ENCODE data around the gene HMGCL.

Gene HMGCL

GRCh38 chr1:23817633-23818032 lies 7.6 kb downstream of the HMGCL start:
- DNase-seq = no peak
- Histone ChIP-seq H3K27me3 (replicated peaks; ENCODE audit: insufficient read depth, low read length) (no peaks in the 10 kb centered on the region), H3K9me3 (replicated peaks; ENCODE audit: insufficient read depth, low read length) (no peaks in the 10 kb centered on the region), H3F3A (ENCODE audit: insufficient read depth, low read length) (no peaks in the 10 kb centered on the region), H3K9ac (ENCODE audit: low read length) (no peak overlapping the region), H3K9me2 (replicated peaks; ENCODE audit: insufficient read depth, low read length) (no peaks in the 10 kb centered on the region), H3K79me2 (ENCODE audit: low read length) (no peaks in the 10 kb centered on the region), H3K36me3 (replicated peaks; ENCODE audit: insufficient read depth, low read length) (no peaks in the 10 kb centered on the region), H3K4me1 (ENCODE audit: low read length) (no peaks in the 10 kb centered on the region), H2AFZ (ENCODE audit: low read length) (no peak overlapping the region), H4K20me1 (ENCODE audit: insufficient read depth, low read length) (no peaks in the 10 kb centered on the region), H3K4me2 (ENCODE audit: low read depth, low read length) (no peak overlapping the region), H3K27ac (ENCODE audit: low read length) (no peak overlapping the region), H3K4me3 (ENCODE audit: low read length) (no peak overlapping the region)
- TF ChIP-seq EZH2phosphoT487 (IDR thresholded peaks at IDR 0.05; ENCODE audit: low read length) = no peak
- TF ChIP-seq CTCF (IDR thresholded peaks at IDR 0.05; ENCODE audit: low read length) = no peak
- no peak for TF ChIP-seq EZH2 (optimal IDR thresholded peaks at IDR 0.05; ENCODE audit: low read depth, low read length)

- TF ChIP-seq CTCF (IDR thresholded peaks at IDR 0.05; ENCODE audit: low read length) (no peak), EZH2phosphoT487 (IDR thresholded peaks at IDR 0.05; ENCODE audit: low read length) (no peak), EZH2 (optimal IDR thresholded peaks at IDR 0.05; ENCODE audit: low read depth, low read length) (no peak)
- Histone ChIP-seq H3K79me2 (ENCODE audit: low read length) (no peaks in the 10 kb centered on the region), H3K4me3 (ENCODE audit: low read length) (no peak overlapping the region), H3F3A (ENCODE audit: insufficient read depth, low read length) (no peaks in the 10 kb centered on the region), H3K36me3 (replicated peaks; ENCODE audit: insufficient read depth, low read length) (no peaks in the 10 kb centered on the region), H3K4me2 (ENCODE audit: low read depth, low read length) (no peak overlapping the region), H3K27me3 (replicated peaks; ENCODE audit: insufficient read depth, low read length) (no peaks in the 10 kb centered on the region), H2AFZ (ENCODE audit: low read length) (no peak overlapping the region), H3K9ac (ENCODE audit: low read length) (no peak overlapping the region), H3K9me2 (replicated peaks; ENCODE audit: insufficient read depth, low read length) (no peaks in the 10 kb centered on the region), H3K27ac (ENCODE audit: low read length) (no peak overlapping the region), H3K9me3 (replicated peaks; ENCODE audit: insufficient read depth, low read length) (no peaks in the 10 kb centered on the region), H3K4me1 (ENCODE audit: low read length) (no peaks in the 10 kb centered on the region), H4K20me1 (ENCODE audit: insufficient read depth, low read length) (no peaks in the 10 kb centered on the region)
- DNase-seq = no peak
Measured at GRCh38 chr1:23816906-23817305, 8.3 kb downstream of the HMGCL start.

- Histone ChIP-seq H2AFZ (ENCODE audit: low read length) (no peak overlapping the region), H3K4me3 (ENCODE audit: low read length) (no peak overlapping the region), H3K36me3 (replicated peaks; ENCODE audit: insufficient read depth, low read length) (no peaks in the 10 kb centered on the region), H3K9me3 (replicated peaks; ENCODE audit: insufficient read depth, low read length) (no peaks in the 10 kb centered on the region), H3K4me1 (ENCODE audit: low read length) (no peaks in the 10 kb centered on the region), H3K9ac (ENCODE audit: low read length) (no peak overlapping the region), H3K27me3 (replicated peaks; ENCODE audit: insufficient read depth, low read length) (no peaks in the 10 kb centered on the region), H3K27ac (ENCODE audit: low read length) (no peak overlapping the region), H3F3A (ENCODE audit: insufficient read depth, low read length) (no peaks in the 10 kb centered on the region), H3K4me2 (ENCODE audit: low read depth, low read length) (no peak overlapping the region), H3K79me2 (ENCODE audit: low read length) (no peaks in the 10 kb centered on the region), H4K20me1 (ENCODE audit: insufficient read depth, low read length) (no peaks in the 10 kb centered on the region), H3K9me2 (replicated peaks; ENCODE audit: insufficient read depth, low read length) (no peaks in the 10 kb centered on the region)
- no peak for DNase-seq
- TF ChIP-seq EZH2 (optimal IDR thresholded peaks at IDR 0.05; ENCODE audit: low read depth, low read length) (no peak), CTCF (IDR thresholded peaks at IDR 0.05; ENCODE audit: low read length) (no peak), EZH2phosphoT487 (IDR thresholded peaks at IDR 0.05; ENCODE audit: low read length) (no peak)
Measured at GRCh38 chr1:23816361-23816760, 8.9 kb downstream of the HMGCL start.

Measured in MM.1S (cell line).